Brain microvascular endothelial cell (primary cell): ENCODE results near the gene BRD3.

Experiments used
- DNase-seq: peaks from one replicate; pipeline ENCODE4 v3.0.0-alpha.2; 2020
- H3K27ac ChIP-seq: fragments of 250-450 bp; sonication (Bioruptor Pico); 2 replicates; pipeline ENCODE4 v1.5.1; 2020; ENCODE audit warnings: mild to moderate bottlenecking, moderate library complexity
- H3K27me3 ChIP-seq: fragments of 250-450 bp; sonication (Bioruptor Pico); replicated peaks from 2 replicates; pipeline ENCODE4 v1.5.1; 2020; ENCODE audit warnings: mild to moderate bottlenecking
- H3K36me3 ChIP-seq: fragments of 250-450 bp; sonication (Bioruptor Pico); replicated peaks from 2 replicates; pipeline ENCODE4 v1.5.1; 2020; ENCODE audit warnings: mild to moderate bottlenecking
- H3K4me3 ChIP-seq: 2 replicates; pipeline ENCODE4 v1.5.1; 2011; ENCODE audit warnings: low read depth, mild to moderate bottlenecking, control low read depth, low read length, moderate library complexity
- in situ Hi-C: cut with HindIII; loops from 2 replicates; pipeline ENCODE4 v1.10.0; 2017; ENCODE audit warnings: low sequenced_read_pairs, low pct_ligation_motif_present
- TF ChIP-seq, protein P1 (sequence below): IDR thresholded peaks from 2 replicates; pipeline ENCODE4 v1.5.1; 2011; ENCODE audit warnings: low read depth, mild to moderate bottlenecking, moderate library complexity, low read length, control low read depth, inconsistent platforms; ENCODE audit errors: missing control alignments

BRD3 gene

DNA sequence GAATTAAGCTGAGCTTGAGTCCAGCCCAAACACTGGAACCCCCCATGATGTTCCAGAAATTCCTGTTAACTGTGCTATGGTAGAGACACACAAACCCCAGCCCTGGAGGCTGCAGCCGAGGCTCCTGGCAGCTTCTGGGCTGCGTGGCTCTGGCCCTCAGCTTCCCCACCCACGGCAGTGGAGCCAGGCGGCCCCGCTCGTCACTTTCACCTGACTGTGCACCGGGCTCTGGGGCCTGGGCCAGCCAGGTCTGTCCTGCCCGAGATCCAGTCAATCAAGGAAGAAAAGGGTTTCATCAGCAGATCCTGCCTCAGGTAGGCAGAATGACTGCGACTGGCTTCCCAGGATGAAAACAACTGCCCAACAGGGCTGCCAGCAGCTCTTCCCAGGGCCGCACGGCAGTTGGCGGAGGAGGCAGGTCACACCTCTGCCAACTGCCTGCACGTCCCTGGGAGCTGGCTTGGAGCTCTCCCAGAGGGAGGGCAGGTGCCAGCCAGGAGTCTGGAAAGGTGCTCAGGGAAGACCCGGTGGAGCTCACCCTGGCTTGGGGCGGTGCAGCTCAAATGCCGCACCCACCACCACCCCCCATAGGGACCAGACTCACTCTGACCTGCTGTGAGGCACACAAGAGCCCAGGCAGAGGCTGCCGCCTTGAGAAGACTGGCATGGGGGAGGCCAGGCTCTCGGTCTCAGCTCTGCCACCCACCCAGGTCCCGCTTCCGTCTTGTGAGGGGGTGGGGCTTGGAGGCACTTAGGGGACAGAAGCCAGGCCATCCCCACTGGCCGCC is 20.7 kb downstream of the BRD3 start:
- Histone ChIP-seq H3K27me3 (no peaks in the 10 kb centered on the region), H3K4me3 (no peak overlapping the region), H3K36me3 (peaks cover 69% of the 10 kb centered on the region), H3K27ac (no peak overlapping the region)
- no peak for DNase-seq
- in situ Hi-C loops, result no loop called here
- TF ChIP-seq, protein P1, sequence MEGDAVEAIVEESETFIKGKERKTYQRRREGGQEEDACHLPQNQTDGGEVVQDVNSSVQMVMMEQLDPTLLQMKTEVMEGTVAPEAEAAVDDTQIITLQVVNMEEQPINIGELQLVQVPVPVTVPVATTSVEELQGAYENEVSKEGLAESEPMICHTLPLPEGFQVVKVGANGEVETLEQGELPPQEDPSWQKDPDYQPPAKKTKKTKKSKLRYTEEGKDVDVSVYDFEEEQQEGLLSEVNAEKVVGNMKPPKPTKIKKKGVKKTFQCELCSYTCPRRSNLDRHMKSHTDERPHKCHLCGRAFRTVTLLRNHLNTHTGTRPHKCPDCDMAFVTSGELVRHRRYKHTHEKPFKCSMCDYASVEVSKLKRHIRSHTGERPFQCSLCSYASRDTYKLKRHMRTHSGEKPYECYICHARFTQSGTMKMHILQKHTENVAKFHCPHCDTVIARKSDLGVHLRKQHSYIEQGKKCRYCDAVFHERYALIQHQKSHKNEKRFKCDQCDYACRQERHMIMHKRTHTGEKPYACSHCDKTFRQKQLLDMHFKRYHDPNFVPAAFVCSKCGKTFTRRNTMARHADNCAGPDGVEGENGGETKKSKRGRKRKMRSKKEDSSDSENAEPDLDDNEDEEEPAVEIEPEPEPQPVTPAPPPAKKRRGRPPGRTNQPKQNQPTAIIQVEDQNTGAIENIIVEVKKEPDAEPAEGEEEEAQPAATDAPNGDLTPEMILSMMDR, result no peak

DNA sequence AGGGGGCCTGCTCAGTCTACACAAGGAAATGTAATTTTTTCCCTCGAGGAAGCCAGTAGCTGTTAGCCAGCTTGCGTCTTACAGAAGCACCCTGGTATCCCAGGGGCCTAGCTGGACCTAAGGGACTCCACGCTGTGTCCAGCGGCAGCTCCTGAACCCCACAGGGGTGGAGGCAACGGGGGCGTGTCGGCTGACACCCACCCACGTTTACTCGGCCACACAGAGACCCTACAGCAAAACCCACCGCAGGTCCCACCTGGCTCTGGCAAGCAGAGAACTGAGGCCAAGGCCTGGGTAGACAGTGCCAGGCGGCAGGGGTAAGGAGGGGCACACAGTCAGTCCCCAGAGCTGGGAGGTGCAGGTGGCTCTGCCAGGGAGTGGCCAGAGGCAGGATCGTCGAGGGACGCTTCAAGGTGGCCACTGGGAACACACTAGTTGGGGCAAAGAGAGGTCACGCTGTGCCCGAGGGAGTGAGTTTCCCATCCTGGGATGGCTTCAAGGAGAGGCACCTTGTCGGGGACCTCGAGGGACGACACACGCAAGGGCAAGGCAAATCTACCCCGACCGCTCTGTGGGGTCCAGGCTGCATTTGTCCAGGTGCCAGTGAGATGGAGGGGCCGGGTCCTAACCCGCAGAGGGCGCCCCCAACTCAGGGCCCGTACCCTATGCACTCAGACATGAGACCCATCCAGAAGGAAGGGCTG is 21.8 kb downstream of the BRD3 start:
- Histone ChIP-seq H3K4me3 (no peak overlapping the region), H3K27me3 (no peaks in the 10 kb centered on the region), H3K27ac (no peak overlapping the region), H3K36me3 (peaks cover 66% of the 10 kb centered on the region)
- TF ChIP-seq, protein P1, result no peak
- no peak for DNase-seq
- in situ Hi-C loops, result no loop called here

DNA sequence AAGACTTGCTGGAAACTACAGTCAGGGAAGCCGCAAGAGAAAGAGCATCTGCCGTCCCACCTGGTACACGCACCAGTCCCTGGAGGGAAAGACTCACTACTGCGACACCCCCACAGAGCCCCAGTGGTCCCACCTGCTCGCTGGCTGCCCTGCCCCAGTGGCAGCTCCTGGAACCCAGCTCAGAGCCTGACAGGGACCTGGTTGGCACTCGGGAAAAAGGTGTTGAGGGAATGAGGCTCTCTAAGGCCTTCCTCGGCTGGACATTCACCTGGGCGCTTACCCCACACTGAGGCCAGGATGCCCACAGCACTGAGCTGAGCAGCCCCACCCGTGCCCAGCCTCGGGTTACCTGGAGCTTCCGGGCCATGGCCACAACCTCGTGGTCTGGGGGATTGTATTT is 22.9 kb downstream of the BRD3 start:
- no peaks in the 10 kb centered on the region for H3K27me3 ChIP-seq
- TF ChIP-seq, protein P1, result no peak
- H3K27ac ChIP-seq, result no peak overlapping the region
- DNase-seq, result no peak
- H3K36me3 ChIP-seq, result peaks cover 62% of the 10 kb centered on the region
- no peak overlapping the region for H3K4me3 ChIP-seq
- in situ Hi-C loops, result no loop called here

DNA sequence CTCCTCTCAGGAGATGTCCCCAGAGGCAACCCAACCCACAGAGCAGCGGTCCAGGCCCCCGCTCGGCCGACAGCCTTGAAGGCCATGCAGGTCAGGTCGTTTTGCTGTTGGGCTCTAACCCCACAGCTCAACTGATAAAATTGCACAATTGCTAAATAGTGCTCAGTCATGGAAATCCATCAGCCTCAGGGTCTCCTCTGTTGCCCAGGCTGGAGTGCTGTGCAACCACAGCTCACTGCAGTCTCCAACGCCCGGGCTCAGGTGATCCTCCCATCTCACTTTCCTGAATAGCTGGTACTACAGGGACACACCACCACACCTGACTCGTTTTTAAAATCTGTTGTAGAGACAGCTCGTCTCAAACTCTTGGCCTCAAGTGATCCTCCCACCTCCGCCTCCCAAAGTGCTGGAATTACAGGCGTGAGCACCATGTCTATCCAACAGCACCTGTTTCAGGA is 24.3 kb downstream of the BRD3 start:
- H3K27me3 ChIP-seq, result no peaks in the 10 kb centered on the region
- H3K4me3 ChIP-seq, result no peak overlapping the region
- no peak overlapping the region for H3K27ac ChIP-seq
- in situ Hi-C loops, result no loop called here
- DNase-seq, result no peak
- TF ChIP-seq, protein P1, result no peak
- H3K36me3 ChIP-seq, result peaks cover 58% of the 10 kb centered on the region

DNA sequence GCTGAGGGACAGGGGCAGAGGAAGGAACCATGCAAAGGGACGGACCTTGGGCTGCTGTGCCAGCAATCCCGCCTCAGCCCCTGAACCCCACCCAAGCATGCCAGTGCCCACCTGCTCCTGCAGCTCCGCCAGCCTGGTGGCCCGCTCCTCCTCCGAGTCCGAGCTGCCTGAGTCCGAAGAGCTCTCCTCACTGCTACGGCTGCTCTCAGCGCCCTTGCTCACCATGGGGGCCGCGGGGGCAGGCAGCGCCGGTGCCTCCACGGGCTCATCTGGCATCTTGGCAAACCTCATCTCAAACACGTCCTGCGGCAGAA is 26.2 kb downstream of the BRD3 start:
- in situ Hi-C loops, result no loop called here
- TF ChIP-seq, protein P1, result no peak
- H3K4me3 ChIP-seq, result no peak overlapping the region
- H3K36me3 ChIP-seq, result peaks cover 42% of the 10 kb centered on the region
- DNase-seq, result no peak
- no peak overlapping the region for H3K27ac ChIP-seq
- no peaks in the 10 kb centered on the region for H3K27me3 ChIP-seq
